IMR-90 (cell line): ENCODE results near the gene AVP. TPM values are rescaled to one million over a fixed set of nuclear protein-coding genes. Genes with fewer than 3 reads are reported as not detected.

ENCODE experiments used
- ATAC-seq: fragments of 200-7000 bp; cut with Tn5 transposase; 2 replicates; pipeline ENCODE4 v1.9.1; 2020; ENCODE audit warnings: low read depth, mild to moderate bottlenecking, moderate library complexity
- BruUV-seq: library from RNA; stranded (reverse); fragments of 400-500 nt; replicated peaks from 2 replicates; lab custom pipeline; 2021; lab: Mats Ljungman, UMichigan
- CTCF ChIA-PET: fragments of 300-600 bp; formaldehyde crosslinking; extraction: SDS; loops from one replicate; lab custom pipeline; 2021; ENCODE audit warnings: antibody characterized with exemption; lab: Yijun Ruan, JAX
- POLR2A ChIA-PET: fragments of 300-600 bp; sonication (Branson Sonifier 250); formaldehyde crosslinking; loops from one replicate; lab custom pipeline; 2022; ENCODE audit warnings: antibody characterized with exemption; ENCODE audit not compliant: unreplicated experiment; lab: Charles Lee
- DNase-seq: peaks from one replicate; pipeline ENCODE4 v3.0.0; 2013
- H2AFZ ChIP-seq: replicated peaks from 2 replicates; pipeline ENCODE3; 2013; ENCODE audit warnings: low read length, mild to moderate bottlenecking; ENCODE audit not compliant: poor library complexity
- H2AK5ac ChIP-seq: 2 replicates; pipeline ENCODE4 v1.6.1; 2013; ENCODE audit warnings: low read depth, low read length, inconsistent platforms
- H2AK9ac ChIP-seq: replicated peaks from 2 replicates; pipeline ENCODE3; 2013; ENCODE audit warnings: mild to moderate bottlenecking, low read depth, low read length, moderate library complexity; ENCODE audit not compliant: poor library complexity
- H2BK120ac ChIP-seq: 2 replicates; pipeline ENCODE4 v1.6.1; 2013; ENCODE audit warnings: low read depth, low read length, inconsistent platforms
- H2BK15ac ChIP-seq: 3 replicates; pipeline ENCODE4 v1.6.1; 2013; ENCODE audit warnings: low read depth, low read length, inconsistent platforms
- H2BK20ac ChIP-seq: 2 replicates; pipeline ENCODE4 v1.6.1; 2013; ENCODE audit warnings: low read depth, mild to moderate bottlenecking, inconsistent platforms, low read length, moderate library complexity
- H2BK5ac ChIP-seq: 2 replicates; pipeline ENCODE4 v1.6.1; 2013; ENCODE audit warnings: mild to moderate bottlenecking, low read depth, low read length, inconsistent platforms; ENCODE audit not compliant: poor library complexity, severe bottlenecking
- H3K14ac ChIP-seq: replicated peaks from 2 replicates; pipeline ENCODE4 v1.6.1; 2013; ENCODE audit warnings: low read depth, low read length, inconsistent platforms
- H3K18ac ChIP-seq: 2 replicates; pipeline ENCODE4 v1.6.1; 2013; ENCODE audit warnings: low read depth, low read length, control low read depth
- H3K23ac ChIP-seq: 2 replicates; pipeline ENCODE4 v1.6.1; 2013; ENCODE audit warnings: low read depth, low read length, inconsistent platforms
- H3K27ac ChIP-seq: 2 replicates; pipeline ENCODE4 v1.5.1; 2013; ENCODE audit warnings: mild to moderate bottlenecking, control low read depth, low read length; ENCODE audit not compliant: insufficient read depth
- H3K27me3 ChIP-seq: 2 replicates; pipeline ENCODE4 v1.6.1; 2013; ENCODE audit warnings: low read length; ENCODE audit not compliant: control insufficient read depth, insufficient read depth
- H3K36me3 ChIP-seq: 2 replicates; pipeline ENCODE4 v1.6.1; 2013; ENCODE audit warnings: low read length, mixed read lengths; ENCODE audit not compliant: control insufficient read depth, insufficient read depth
- H3K4ac ChIP-seq: 2 replicates; pipeline ENCODE4 v1.6.1; 2013; ENCODE audit warnings: low read depth, low read length, inconsistent platforms
- H3K4me1 ChIP-seq: 2 replicates; pipeline ENCODE4 v1.6.1; 2013; ENCODE audit warnings: low read length, mixed read lengths; ENCODE audit not compliant: control insufficient read depth, insufficient read depth
- H3K4me2 ChIP-seq: 2 replicates; pipeline ENCODE4 v1.6.1; 2013; ENCODE audit warnings: low read depth, mild to moderate bottlenecking, control low read depth, low read length, moderate library complexity
- H3K4me3 ChIP-seq: 2 replicates; pipeline ENCODE4 v1.5.1; 2013; ENCODE audit warnings: low read depth, mild to moderate bottlenecking, control low read depth, low read length, moderate library complexity; ENCODE audit not compliant: insufficient read depth
- H3K56ac ChIP-seq: 2 replicates; pipeline ENCODE4 v1.6.1; 2013; ENCODE audit warnings: low read length, inconsistent platforms; ENCODE audit not compliant: insufficient read depth; ENCODE audit errors: extremely low read depth
- H3K79me1 ChIP-seq, 2 experiments: 2 replicates each; pipeline ENCODE4 v1.6.1; 2013; ENCODE audit warnings: low read length in 2 of 2, inconsistent platforms in 1 of 2, low read depth in 1 of 2
- H3K9ac ChIP-seq: 2 replicates; pipeline ENCODE4 v1.6.1; 2013; ENCODE audit warnings: low read depth, low read length, control low read depth
- H3K9me1 ChIP-seq: 2 replicates; pipeline ENCODE4 v1.6.1; 2013; ENCODE audit warnings: low read length, inconsistent platforms; ENCODE audit not compliant: insufficient read depth
- H3K9me3 ChIP-seq: 2 replicates; pipeline ENCODE4 v1.6.1; 2013; ENCODE audit warnings: low read length; ENCODE audit not compliant: control insufficient read depth, insufficient read depth
- H4K20me1 ChIP-seq: 2 replicates; pipeline ENCODE4 v1.6.1; 2013; ENCODE audit warnings: low read length, inconsistent platforms; ENCODE audit not compliant: insufficient read depth
- H4K5ac ChIP-seq: 2 replicates; pipeline ENCODE4 v1.6.1; 2013; ENCODE audit warnings: mild to moderate bottlenecking, low read depth, low read length, control low read depth
- H4K8ac ChIP-seq, 2 experiments: 2 replicates each; pipeline ENCODE4 v1.6.1; 2013; ENCODE audit warnings: low read depth in 2 of 2, low read length in 2 of 2, control low read depth in 1 of 2, inconsistent platforms in 1 of 2
- H4K91ac ChIP-seq: 2 replicates; pipeline ENCODE4 v1.6.1; 2013; ENCODE audit warnings: low read depth, low read length, inconsistent platforms; ENCODE audit not compliant: insufficient read depth
- BHLHE40 ChIP-seq: fragments of 150-350 bp; IDR thresholded peaks from 2 replicates; pipeline ENCODE4 v1.6.1; 2016; ENCODE audit warnings: mild to moderate bottlenecking, low read depth, low read length
- CEBPB ChIP-seq: IDR thresholded peaks from 2 replicates; pipeline ENCODE4 v1.6.1; 2012; ENCODE audit warnings: low read depth, low read length, improper control_type of control experiment
- CHD1 ChIP-seq: IDR thresholded peaks from 2 replicates; pipeline ENCODE4 v1.6.1; 2012; ENCODE audit warnings: low read depth, low read length, improper control_type of control experiment
- FOS ChIP-seq: fragments of 150-350 bp; IDR thresholded peaks from 2 replicates; pipeline ENCODE4 v1.6.1; 2016; ENCODE audit warnings: low read depth, low read length
- MAFK ChIP-seq: IDR thresholded peaks from 2 replicates; pipeline ENCODE4 v1.6.1; 2012; ENCODE audit warnings: low read depth, low read length, improper control_type of control experiment
- MAZ ChIP-seq: IDR thresholded peaks from 2 replicates; pipeline ENCODE4 v1.6.1; 2012; ENCODE audit warnings: low read depth, mild to moderate bottlenecking, low read length, improper control_type of control experiment, moderate library complexity, borderline replicate concordance
- MXI1 ChIP-seq: IDR thresholded peaks from 2 replicates; pipeline ENCODE4 v1.6.1; 2012; ENCODE audit warnings: low read depth, mild to moderate bottlenecking, low read length, moderate library complexity, borderline replicate concordance
- NFE2L2 ChIP-seq: fragments of 150-350 bp; IDR thresholded peaks from 2 replicates; pipeline ENCODE4 v1.6.1; 2016; ENCODE audit warnings: low read depth, mild to moderate bottlenecking, low read length
- POLR2A ChIP-seq: IDR thresholded peaks from 2 replicates; pipeline ENCODE4 v1.6.1; 2012; ENCODE audit warnings: mild to moderate bottlenecking, low read depth, low read length
- RAD21 ChIP-seq: IDR thresholded peaks from 2 replicates; pipeline ENCODE4 v1.6.1; 2012; ENCODE audit warnings: low read length, improper control_type of control experiment
- RCOR1 ChIP-seq: IDR thresholded peaks from 2 replicates; pipeline ENCODE4 v1.6.1; 2012; ENCODE audit warnings: mild to moderate bottlenecking, low read length, improper control_type of control experiment; ENCODE audit not compliant: insufficient replicate concordance
- RFX5 ChIP-seq: IDR thresholded peaks from 2 replicates; pipeline ENCODE4 v1.8.0; 2012; ENCODE audit warnings: low read depth, mild to moderate bottlenecking, low read length, moderate library complexity
- SMC3 ChIP-seq: fragments of 150-350 bp; IDR thresholded peaks from 2 replicates; pipeline ENCODE4 v1.6.1; 2016; ENCODE audit warnings: low read depth, mild to moderate bottlenecking, antibody characterized with exemption, low read length, moderate library complexity
- WGBS, 2 experiments: methylation state at CpG; one replicate each; pipeline versions ENCODE4 v1.1.5 to v1.1.7; 2013; ENCODE audit warnings: missing lambda C conversion rate in 2 of 2; ENCODE audit not compliant: insufficient read length in 1 of 2; ENCODE audit errors: extremely low coverage in 2 of 2; 5-methylcytosine and 5-hydroxymethylcytosine counted together
- dilution Hi-C: fragments of 300-500 bp; cut with HindIII; formaldehyde crosslinking; loops from one replicate; pipeline ENCODE4 v1.14.3; 2018; ENCODE audit warnings: low sequenced_read_pairs; ENCODE audit not compliant: unreplicated experiment
- in situ Hi-C: fragments of 300-500 bp; cut with MboI; formaldehyde crosslinking; loops from 3 replicates; pipeline ENCODE4 v1.14.3; 2019; ENCODE audit warnings: low sequenced_read_pairs, inconsistent platforms, mixed read lengths
- intact Hi-C: fragments of 100-400 bp; cut with micrococcal nuclease; formaldehyde crosslinking; loops from 2 replicates; pipeline ENCODE4 v1.10.0; 2022
- polyA plus RNA-seq, 3 experiments: library from polyadenylated mRNA; depleted of rRNA; stranded (reverse); fragments of >200 nt; gene quantifications; 2 replicates each; pipeline ENCODE4 v1.2.3, GENCODE V29; 2012; ENCODE audit warnings: low replicate concordance in 1 of 3
- total RNA-seq: library from RNA; depleted of rRNA; stranded (reverse); fragments of >200 nt; gene quantifications from 2 replicates; pipeline ENCODE4 v1.2.3, GENCODE V29; 2012
- TF ChIP-seq, protein P1 (sequence below): fragments of 150-350 bp; IDR thresholded peaks from 2 replicates; pipeline ENCODE4 v1.6.1; 2016; ENCODE audit warnings: low read depth, mild to moderate bottlenecking, low read length, moderate library complexity, borderline replicate concordance
- TF ChIP-seq, protein P2 (sequence below): conservative IDR thresholded peaks from 2 replicates; pipeline ENCODE4 v1.5.1; 2012; ENCODE audit warnings: mild to moderate bottlenecking, low read depth, low read length, improper control_type of control experiment
- TF ChIP-seq, protein P3 (sequence below): fragments of 150-350 bp; IDR thresholded peaks from 2 replicates; pipeline ENCODE4 v1.6.1; 2017; ENCODE audit warnings: mild to moderate bottlenecking, antibody characterized with exemption, low read length, low read depth

AVP gene
- total and polyA plus RNA-seq, 2 of the 4 experiments (the other 2 are of a cell fraction): not detected

DNA sequence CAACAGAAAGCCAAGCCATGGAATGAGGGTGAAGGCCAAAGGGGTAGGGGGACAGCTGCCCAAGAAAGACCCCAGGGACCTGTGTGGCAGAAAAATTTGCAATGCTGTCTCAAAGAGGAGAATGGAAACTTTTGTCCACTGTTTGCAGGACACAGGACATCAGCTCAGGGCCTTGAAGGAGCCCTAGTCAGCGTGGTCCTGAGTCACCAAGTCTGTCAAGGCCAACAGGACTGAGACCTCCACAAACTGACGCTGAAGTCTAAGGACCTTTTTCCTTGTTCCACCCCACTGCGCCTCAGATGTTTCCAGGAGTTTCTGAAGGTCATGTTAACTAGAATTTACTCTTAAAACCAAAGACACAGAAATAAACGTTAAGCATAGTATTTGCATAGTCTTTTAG lies 31.8 kb upstream of the AVP start:
- no peak overlapping the region for H3K4me3 ChIP-seq
- no peak overlapping the region for H2BK120ac ChIP-seq
- POLR2A ChIA-PET: no interaction called here
- no peak overlapping the region for H4K91ac ChIP-seq
- intact Hi-C loops (no loop called here), in situ Hi-C loops (no loop called here), dilution Hi-C loops (no loop called here)
- no peak overlapping the region for H3K14ac ChIP-seq
- no peak overlapping the region for H3K27ac ChIP-seq
- no peaks in the 10 kb centered on the region for H3K9me3 ChIP-seq
- H3K23ac ChIP-seq: no peak overlapping the region
- TF ChIP-seq POLR2A (no peak), SMC3 (no peak), MAZ (no peak), NFE2L2 (no peak), BHLHE40 (no peak), MAFK (no peak), RCOR1 (no peak), MXI1 (no peak), CHD1 (no peak), RFX5 (no peak), RAD21 (no peak), CEBPB (no peak), FOS (no peak)
- TF ChIP-seq, protein P1, sequence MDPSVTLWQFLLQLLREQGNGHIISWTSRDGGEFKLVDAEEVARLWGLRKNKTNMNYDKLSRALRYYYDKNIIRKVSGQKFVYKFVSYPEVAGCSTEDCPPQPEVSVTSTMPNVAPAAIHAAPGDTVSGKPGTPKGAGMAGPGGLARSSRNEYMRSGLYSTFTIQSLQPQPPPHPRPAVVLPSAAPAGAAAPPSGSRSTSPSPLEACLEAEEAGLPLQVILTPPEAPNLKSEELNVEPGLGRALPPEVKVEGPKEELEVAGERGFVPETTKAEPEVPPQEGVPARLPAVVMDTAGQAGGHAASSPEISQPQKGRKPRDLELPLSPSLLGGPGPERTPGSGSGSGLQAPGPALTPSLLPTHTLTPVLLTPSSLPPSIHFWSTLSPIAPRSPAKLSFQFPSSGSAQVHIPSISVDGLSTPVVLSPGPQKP: no peak
- TF ChIP-seq, protein P2, sequence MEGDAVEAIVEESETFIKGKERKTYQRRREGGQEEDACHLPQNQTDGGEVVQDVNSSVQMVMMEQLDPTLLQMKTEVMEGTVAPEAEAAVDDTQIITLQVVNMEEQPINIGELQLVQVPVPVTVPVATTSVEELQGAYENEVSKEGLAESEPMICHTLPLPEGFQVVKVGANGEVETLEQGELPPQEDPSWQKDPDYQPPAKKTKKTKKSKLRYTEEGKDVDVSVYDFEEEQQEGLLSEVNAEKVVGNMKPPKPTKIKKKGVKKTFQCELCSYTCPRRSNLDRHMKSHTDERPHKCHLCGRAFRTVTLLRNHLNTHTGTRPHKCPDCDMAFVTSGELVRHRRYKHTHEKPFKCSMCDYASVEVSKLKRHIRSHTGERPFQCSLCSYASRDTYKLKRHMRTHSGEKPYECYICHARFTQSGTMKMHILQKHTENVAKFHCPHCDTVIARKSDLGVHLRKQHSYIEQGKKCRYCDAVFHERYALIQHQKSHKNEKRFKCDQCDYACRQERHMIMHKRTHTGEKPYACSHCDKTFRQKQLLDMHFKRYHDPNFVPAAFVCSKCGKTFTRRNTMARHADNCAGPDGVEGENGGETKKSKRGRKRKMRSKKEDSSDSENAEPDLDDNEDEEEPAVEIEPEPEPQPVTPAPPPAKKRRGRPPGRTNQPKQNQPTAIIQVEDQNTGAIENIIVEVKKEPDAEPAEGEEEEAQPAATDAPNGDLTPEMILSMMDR: no peak
- TF ChIP-seq, protein P3, sequence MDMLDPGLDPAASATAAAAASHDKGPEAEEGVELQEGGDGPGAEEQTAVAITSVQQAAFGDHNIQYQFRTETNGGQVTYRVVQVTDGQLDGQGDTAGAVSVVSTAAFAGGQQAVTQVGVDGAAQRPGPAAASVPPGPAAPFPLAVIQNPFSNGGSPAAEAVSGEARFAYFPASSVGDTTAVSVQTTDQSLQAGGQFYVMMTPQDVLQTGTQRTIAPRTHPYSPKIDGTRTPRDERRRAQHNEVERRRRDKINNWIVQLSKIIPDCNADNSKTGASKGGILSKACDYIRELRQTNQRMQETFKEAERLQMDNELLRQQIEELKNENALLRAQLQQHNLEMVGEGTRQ: no peak
- 100% methylated on average over 1 of the region's 4 CpGs; no CpG with 5 or more reads in 1 of the 2 experiments for WGBS, 2 experiments
- H2BK5ac ChIP-seq: no peak overlapping the region
- no peak overlapping the region for H3K56ac ChIP-seq
- no peak overlapping the region for H2BK15ac ChIP-seq
- H3K27me3 ChIP-seq: no peaks in the 10 kb centered on the region
- no peak overlapping the region for H3K4me2 ChIP-seq
- H4K5ac ChIP-seq: no peak overlapping the region
- no peak overlapping the region for H3K18ac ChIP-seq
- H2AK9ac ChIP-seq: peak overlapping the region; percentile 3
- ATAC-seq (no peak), DNase-seq (no peak)
- peaks cover 9% of the 10 kb centered on the region for H3K9me1 ChIP-seq
- H2AK5ac ChIP-seq: no peak overlapping the region
- peaks cover 0 to 20% of the 10 kb centered on the region in 2 experiments; a peak in 2 of 4 replicates for H3K79me1 ChIP-seq
- H3K4me1 ChIP-seq: no peaks in the 10 kb centered on the region
- H4K20me1 ChIP-seq: peaks cover 9% of the 10 kb centered on the region
- no peak overlapping the region for H3K9ac ChIP-seq
- CTCF ChIA-PET: interaction anchor here (2.7 kb wide), 1 partner anchor 63 kb away, joined by 7 read pairs; no protein-coding TSS in a partner anchor
- BruUV-seq: no TSS peak
- H4K8ac ChIP-seq: no peak overlapping the region
- peaks cover 12% of the 10 kb centered on the region for H3K36me3 ChIP-seq
- no peak overlapping the region for H3K4ac ChIP-seq
- no peak overlapping the region for H2BK20ac ChIP-seq
- no peak overlapping the region for H2AFZ ChIP-seq
